ENCODE measurements around the gene MYO9B. TPM values are rescaled to one million over a fixed set of nuclear protein-coding genes. Genes with fewer than 3 reads are reported as not detected.
A peak's percentile ranks its signal among the peaks of the same experiment; 100 is the strongest.

Gene MYO9B
- total and polyA plus RNA-seq, 12 donors = 19.9 to 55.2 (median 27.9) TPM

DNA sequence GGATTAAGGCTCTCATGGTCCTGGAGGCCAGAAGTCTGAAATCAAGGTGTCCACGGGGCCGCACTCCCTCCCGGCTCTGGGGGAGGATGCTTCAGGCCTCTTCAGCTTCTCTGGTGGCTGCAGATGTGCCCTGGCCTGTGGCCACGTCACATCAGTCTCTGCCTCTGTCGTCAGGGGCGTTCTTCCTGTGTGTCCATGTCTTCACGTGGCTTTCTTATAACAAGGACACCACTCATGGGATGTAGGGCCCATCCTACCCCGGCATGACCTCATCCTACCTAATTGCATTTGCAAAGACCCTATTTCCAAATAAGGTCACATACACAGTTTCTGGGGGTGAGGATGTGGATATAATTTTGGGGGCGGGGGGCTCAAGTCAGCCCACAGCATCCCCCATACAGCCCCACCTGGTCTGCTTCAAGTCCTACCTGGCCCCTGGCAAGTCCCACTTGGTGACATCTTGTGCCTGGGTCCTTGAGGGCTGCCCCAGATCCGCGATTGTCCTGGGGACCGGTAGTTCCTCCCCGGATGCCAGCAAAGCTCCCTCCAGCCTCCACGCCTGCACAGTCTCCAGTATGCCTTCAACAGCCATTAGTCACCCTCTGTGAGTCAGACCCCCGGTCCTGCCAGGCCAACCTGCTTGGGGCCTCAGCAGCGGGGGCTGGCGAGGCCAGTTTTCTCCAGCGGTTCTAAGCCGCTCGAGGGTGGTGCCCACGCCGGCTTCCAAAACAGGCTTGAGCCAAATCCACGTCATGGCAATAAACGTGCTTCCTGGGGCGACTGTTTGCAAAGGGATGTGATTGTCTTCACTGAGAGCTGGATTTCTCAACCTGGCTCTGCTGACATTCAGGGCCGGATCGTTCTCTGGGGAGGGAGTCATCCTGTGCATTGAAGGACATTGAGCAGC, 32.2 kb downstream of the MYO9B start:
- H3K27me3 ChIP-seq = no peaks in the 10 kb centered on the region
- DNase-seq = peak; percentile 80 to 83
- peak; percentile 68 to 96 (median 88) for ATAC-seq
- H3K4me1 ChIP-seq = peaks cover 5 to 78% (median 28%) of the 10 kb centered on the region in 9 donors
- WGBS, 2 donors = 36 to 37% methylated on average over 27 of the region's 27 CpGs
- H3K36me3 ChIP-seq = peaks cover 0 to 66% (median 5%) of the 10 kb centered on the region in 9 donors
- intact Hi-C loops (cut with DNase I) = no loop called here
- peak overlapping the region; percentile 3 to 83 (median 73) for H3K27ac ChIP-seq
- H3K4me3 ChIP-seq = peak overlapping the region in 3 of 10 donors; percentile 1 to 8 (median 8)
- TF ChIP-seq CTCF (IDR thresholded peaks at IDR 0.05) = no peak
- H3K9me3 ChIP-seq = peaks cover 0 to 5% (median 0%) of the 10 kb centered on the region in 11 donors

- ATAC-seq = no peak
- TF ChIP-seq CTCF (IDR thresholded peaks at IDR 0.05) = no peak
- Histone ChIP-seq H3K9me3 (no peaks in the 10 kb centered on the region), H3K4me3 (peak overlapping the region in 1 of 10 donors; percentile 8), H3K36me3 (peaks cover 0 to 62% (median 0%) of the 10 kb centered on the region in 9 donors), H3K27ac (peak overlapping the region in 9 of 10 donors; percentile 54 to 83 (median 74)), H3K27me3 (no peaks in the 10 kb centered on the region), H3K4me1 (peaks cover 5 to 85% (median 35%) of the 10 kb centered on the region in 9 donors)
- WGBS, 2 donors = 73 to 87% methylated on average over 4 of the region's 4 CpGs
- no peak for DNase-seq
- intact Hi-C loops (cut with DNase I) = no loop called here
These were observed 32.8 kb downstream of the MYO9B start for GRCh38 chr19:17108453-17108784.

DNA sequence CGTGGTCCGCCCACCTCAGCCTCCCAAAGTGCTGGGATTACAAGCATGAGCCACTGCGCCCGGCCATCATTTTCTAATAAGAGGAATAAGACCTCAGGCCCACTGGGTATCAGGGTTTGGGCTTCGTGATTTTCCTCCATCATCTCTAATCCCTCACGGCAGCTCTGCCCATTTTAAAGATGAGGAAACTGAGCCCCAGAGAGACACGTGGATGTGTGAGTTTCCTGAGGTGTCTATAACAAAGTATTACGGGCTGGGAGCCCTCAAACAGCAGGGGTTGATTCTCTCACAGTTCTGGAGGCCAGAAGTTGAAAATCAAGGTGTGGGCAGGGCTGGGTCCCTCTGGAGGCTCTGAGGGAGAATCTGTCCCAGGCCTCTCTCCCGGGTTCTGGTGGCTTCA, 33.7 kb downstream of the MYO9B start:
- intact Hi-C loops (cut with DNase I) = no loop called here
- peaks cover 5 to 92% (median 39%) of the 10 kb centered on the region in 9 donors for H3K4me1 ChIP-seq
- no peaks in the 10 kb centered on the region for H3K27me3 ChIP-seq
- ATAC-seq (no peak), DNase-seq (no peak)
- peak overlapping the region in 7 of 10 donors; percentile 23 to 83 (median 58) for H3K27ac ChIP-seq
- TF ChIP-seq CTCF (IDR thresholded peaks at IDR 0.05) = no peak
- 93 to 97% methylated on average over 9 of the region's 9 CpGs for WGBS, 2 donors
- H3K4me3 ChIP-seq = peak overlapping the region in 1 of 10 donors; percentile 34
- H3K36me3 ChIP-seq = peaks cover 0 to 56% (median 0%) of the 10 kb centered on the region in 9 donors
- H3K9me3 ChIP-seq = no peaks in the 10 kb centered on the region

- H3K27ac ChIP-seq = peak overlapping the region in 6 of 10 donors; percentile 30 to 83 (median 65)
- TF ChIP-seq CTCF (IDR thresholded peaks at IDR 0.05) = no peak
- ATAC-seq = peak in 5 of 8 donors; percentile 4 to 71 (median 34)
- peak overlapping the region in 1 of 10 donors; percentile 34 for H3K4me3 ChIP-seq
- peak; percentile 52 to 54 for DNase-seq
- H3K9me3 ChIP-seq = no peaks in the 10 kb centered on the region
- H3K27me3 ChIP-seq = no peaks in the 10 kb centered on the region
- intact Hi-C loops (cut with DNase I) = no loop called here
- WGBS, 2 donors = 86 to 91% methylated on average over 26 of the region's 26 CpGs
- H3K4me1 ChIP-seq = peaks cover 5 to 93% (median 39%) of the 10 kb centered on the region in 9 donors
- peaks cover 0 to 51% (median 0%) of the 10 kb centered on the region in 9 donors for H3K36me3 ChIP-seq
These were observed 34.5 kb downstream of the MYO9B start for GRCh38 chr19:17109962-17110598.
